8988T (cell line): Measurements from ENCODE around the gene ZNF611.
"Not testable (repeated sequence)": the region's sequence is repeated elsewhere in the genome, so short reads cannot be mapped to it uniquely, and the experiment has no call there.

Source experiments
- DNase-seq: peaks from one replicate; pipeline ENCODE4 v3.0.0; 2011

ZNF611 gene

GRCh38 chr19:52734893-52735661 is at the start of gene ZNF611:
Gene ZNF611, minus strand, starts transcription at chr19:52735044. Its CDS starts 19,150 bp downstream, at chr19:52715894.
- peak; percentile 46 for DNase-seq

GRCh38 chr19:52782864-52783263 is 48.0 kb upstream of the ZNF611 start:
- not testable (repeated sequence) for DNase-seq

- DNase-seq, result no peak
Measured at GRCh38 chr19:52778811-52779210, 44.0 kb upstream of the ZNF611 start.

- DNase-seq, result not testable (repeated sequence)
Measured at GRCh38 chr19:52756447-52756846, 21.6 kb upstream of the ZNF611 start.

- DNase-seq, result no peak
Measured at GRCh38 chr19:52749780-52750179, 14.9 kb upstream of the ZNF611 start.

GRCh38 chr19:52748336-52748950 is 13.6 kb upstream of the ZNF611 start:
- no peak for DNase-seq

GRCh38 chr19:52745919-52746318 is 11.1 kb upstream of the ZNF611 start:
- not testable (repeated sequence) for DNase-seq

GRCh38 chr19:52743091-52743490 is 8.2 kb upstream of the ZNF611 start:
- no peak for DNase-seq

- DNase-seq, result no peak
Measured at GRCh38 chr19:52742516-52742915, 7.7 kb upstream of the ZNF611 start.

GRCh38 chr19:52741951-52742485 is 7.2 kb upstream of the ZNF611 start:
- no peak for DNase-seq

GRCh38 chr19:52741371-52741770 is 6.5 kb upstream of the ZNF611 start:
- not testable (repeated sequence) for DNase-seq

GRCh38 chr19:52739576-52739975 is 4.7 kb upstream of the ZNF611 start:
- DNase-seq, result no peak

GRCh38 chr19:52735734-52736133 is 890 bp upstream of the ZNF611 start:
- DNase-seq, result peak; percentile 33

- DNase-seq, result no peak
Measured at GRCh38 chr19:52734331-52734892, 432 bp downstream of the ZNF611 start.

GRCh38 chr19:52726051-52726450 is 8.8 kb downstream of the ZNF611 start:
- DNase-seq, result not testable (repeated sequence)

GRCh38 chr19:52725528-52725961 is 9.3 kb downstream of the ZNF611 start:
- DNase-seq, result no peak

- DNase-seq, result no peak
Measured at GRCh38 chr19:52724701-52725514, 9.9 kb downstream of the ZNF611 start.

- not testable (repeated sequence) for DNase-seq
Measured at GRCh38 chr19:52723907-52724598, 10.8 kb downstream of the ZNF611 start.

- DNase-seq, result peak; percentile 23
Measured at GRCh38 chr19:52722062-52723003, 12.5 kb downstream of the ZNF611 start.

- DNase-seq, result not testable (repeated sequence)
Measured at GRCh38 chr19:52720541-52720940, 14.3 kb downstream of the ZNF611 start.

GRCh38 chr19:52716522-52716921 is 18.3 kb downstream of the ZNF611 start:
- DNase-seq, result no peak
